Dedifferentiated amniotic fluid mesenchymal stem cell (primary cell): Measurements from ENCODE around the gene EFCAB8.

ENCODE experiments used
- DNase-seq: peaks from one replicate; pipeline ENCODE4 v3.0.0-alpha.2; 2016; ENCODE audit errors: extremely low spot score

The EFCAB8 gene

GRCh38 chr20:32986331-32986966 lies 127.7 kb downstream of the EFCAB8 start:
- no peak for DNase-seq

DNA sequence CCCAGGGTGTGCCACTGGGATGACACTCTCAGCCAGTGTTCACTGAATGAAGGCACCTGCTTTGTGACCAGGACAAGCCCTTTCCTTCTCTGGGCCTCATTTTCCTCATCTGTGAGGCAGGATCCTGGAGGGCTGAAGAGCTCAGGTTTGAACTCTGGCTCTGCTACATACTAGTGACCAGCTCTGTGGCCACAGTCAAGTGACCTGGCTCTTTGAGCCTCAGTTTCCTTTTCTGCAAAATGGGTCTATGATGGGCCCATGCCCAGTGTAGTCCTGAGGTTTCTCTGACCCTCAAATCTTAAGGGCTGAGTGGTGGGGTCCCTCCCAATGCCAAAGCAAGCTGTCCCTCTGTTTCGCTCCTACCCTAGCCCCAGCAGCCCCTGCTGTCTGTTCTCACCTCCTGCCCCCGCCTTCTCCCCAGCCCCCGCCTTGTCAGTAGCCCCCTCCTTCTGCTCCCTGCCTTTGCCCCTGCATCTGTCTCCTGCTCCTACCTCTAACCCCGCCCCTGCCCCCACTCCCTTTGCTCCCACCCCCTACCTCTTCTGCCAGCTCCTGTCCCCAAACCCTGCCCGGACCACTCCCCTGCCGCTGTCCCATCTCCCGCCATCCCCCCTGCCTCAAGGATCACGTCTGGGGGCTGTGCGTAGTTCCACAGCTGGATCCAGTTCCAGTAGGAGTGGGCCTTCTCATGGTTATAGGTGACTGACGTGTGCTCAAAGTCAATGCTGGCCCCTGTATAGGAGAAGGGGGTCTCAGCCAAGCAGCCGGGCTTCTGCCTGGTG lies 128.5 kb downstream of the EFCAB8 start:
- no peak for DNase-seq

- DNase-seq: no peak
Measured at GRCh38 chr20:32988008-32988407, 129.3 kb downstream of the EFCAB8 start.

DNA sequence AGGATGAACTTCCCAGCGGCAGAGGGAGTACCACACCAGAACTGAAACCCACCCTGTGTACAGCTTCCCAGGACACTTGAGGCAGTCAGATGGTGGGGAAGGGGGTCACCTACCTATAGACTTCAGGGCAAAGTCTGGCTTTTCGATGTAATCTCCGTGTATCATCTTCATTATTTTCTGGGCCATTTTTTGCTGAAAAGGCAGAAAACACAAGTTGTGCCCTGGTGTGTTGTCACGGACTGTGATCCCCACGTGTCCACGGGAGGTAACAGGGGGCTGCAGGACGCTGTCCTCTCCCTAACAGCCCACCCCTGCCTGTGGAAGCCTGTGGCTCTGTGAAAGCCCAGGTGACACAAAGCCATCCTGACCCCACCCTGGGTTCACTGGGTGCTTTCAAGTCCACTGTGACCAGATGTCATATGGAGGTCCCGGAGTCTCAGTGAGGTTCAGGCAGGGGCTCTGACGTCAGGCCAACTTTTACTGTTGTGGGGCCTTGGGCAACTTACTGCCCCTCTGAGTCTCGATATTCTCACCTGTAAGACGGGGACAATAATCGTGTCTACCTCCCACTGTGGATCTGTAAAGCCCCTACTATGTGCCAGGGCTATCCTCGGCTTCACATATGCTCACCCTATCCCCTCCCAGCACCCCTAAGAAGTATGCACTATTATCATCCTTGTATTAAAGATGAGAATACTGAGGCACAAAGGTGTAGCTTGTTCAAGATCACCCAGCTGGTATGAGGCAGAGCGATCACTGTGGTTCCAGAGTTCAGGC lies 131.0 kb downstream of the EFCAB8 start:
- DNase-seq: no peak

DNA sequence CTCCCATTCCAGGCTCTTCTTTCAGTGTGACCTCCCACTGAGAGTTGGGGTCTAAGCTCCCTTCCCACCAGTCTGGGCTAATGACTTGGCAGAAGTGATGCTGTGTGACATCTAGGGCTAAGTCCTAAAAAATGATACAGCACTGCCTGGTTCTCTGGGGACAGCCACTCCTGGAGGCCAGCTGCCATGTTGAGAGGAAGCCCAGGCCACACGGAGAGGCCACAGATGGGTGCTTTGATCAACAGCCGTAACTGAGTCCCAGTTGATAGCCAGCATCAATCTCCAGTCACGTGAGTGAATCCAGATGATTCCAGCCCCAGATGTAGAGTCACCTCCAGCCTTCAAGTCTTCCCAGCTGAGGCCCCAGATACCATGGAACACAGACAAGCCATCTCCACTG lies 131.7 kb downstream of the EFCAB8 start:
- no peak for DNase-seq

DNA sequence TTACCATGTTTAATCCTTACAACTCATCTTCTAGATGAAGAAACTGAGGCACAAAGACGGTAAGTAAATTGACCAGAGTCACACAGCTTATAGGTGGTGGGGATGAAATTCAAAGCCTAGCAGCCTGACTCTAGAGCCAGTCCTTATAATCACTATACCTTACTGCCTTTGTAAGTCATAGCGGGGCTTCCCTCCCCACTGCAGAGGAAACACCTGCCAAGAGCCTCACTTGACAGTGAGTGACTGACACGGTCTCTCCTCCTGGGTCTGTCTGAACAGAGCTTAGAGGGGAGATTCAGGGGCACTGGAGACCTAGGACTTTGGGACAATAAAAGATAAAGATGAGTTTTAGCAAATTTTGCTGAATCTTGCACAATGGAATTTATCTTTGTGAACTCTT lies 132.7 kb downstream of the EFCAB8 start:
- no peak for DNase-seq

DNA sequence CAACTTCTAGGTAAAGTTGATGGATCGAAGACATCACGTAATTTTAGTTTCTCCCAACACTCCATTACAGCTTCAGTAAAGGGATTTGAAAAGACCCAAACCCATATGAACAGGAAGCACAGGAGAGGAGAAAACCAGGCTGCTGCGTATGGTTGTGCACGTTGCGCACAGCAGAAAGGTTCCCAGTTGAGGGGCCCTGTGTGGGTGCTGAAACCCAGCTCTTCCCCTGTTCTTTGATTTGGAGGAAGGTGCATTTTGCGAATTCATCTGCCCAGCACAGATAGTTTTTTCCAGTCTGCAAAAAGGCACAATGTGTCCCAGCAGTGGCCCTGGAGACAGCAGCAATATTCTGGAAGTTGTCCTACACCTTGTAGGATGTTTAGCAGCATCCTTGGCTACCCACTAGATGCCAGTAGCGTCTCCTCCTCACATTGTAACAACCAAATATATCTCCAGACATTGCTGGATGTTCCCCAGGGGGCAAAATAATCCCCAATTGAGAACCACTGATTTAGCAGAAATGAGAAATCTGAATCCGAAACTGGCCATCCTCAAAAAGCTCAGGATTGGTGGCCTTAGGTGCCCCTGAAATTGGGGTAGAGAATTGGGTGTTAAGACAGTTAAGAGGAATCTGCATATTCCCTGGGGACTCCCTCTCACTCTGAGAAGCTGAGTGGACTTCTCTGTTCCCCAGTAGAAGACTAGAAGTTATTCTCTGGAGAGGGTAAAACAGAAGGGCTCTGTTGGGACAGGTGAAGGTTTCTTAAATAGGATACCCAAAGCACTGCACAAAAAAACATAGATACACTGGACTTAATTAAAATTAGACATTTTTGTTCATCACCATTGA lies 133.3 kb downstream of the EFCAB8 start:
- DNase-seq: no peak

DNA sequence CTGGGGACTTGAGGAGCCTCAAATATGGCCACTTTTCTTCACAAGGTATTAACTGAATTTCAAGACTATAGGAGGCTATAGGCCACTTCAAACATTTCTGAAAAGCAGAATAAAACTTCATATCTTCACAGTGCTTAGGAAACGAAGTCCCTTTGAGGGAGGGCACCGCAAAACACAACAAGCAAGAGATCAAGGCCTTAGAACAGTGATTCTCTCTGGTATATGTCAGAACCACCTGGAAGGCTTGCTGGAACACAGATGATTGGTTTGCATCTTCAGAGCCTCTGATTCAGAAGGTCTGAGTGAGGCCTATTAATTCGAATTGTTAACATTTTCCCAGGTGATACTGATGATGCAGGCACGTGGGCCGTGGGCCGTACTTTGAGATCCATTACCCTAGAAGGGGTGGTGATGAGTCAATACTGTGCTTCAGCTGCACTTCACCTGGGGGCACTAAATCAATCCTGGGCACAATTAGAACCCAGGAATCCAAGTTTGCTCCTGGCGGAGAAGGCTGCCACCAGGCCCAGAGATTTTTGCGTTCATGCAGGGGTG lies 134.8 kb downstream of the EFCAB8 start:
- DNase-seq: no peak

- DNase-seq: no peak
Measured at GRCh38 chr20:32995802-32996201, 137.1 kb downstream of the EFCAB8 start.

DNA sequence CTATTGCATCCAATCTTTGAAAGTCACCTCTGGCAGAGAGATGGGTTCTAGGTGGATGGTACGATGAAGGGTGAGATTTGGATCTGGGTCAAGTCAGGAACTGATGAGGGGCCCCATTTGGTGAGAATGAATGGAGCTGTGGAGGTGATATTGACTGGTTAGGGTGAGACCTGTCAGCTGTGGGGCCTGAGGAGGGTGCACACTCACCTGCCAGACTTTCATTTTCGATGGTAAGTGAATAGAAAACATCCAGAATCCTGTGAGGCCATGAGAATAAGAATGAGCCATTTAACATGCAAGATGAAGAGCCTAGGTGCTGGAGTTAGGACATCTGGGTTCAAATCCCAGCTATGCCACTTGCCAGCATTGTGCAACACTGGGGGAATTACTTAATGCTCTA lies 138.7 kb downstream of the EFCAB8 start:
- no peak for DNase-seq

GRCh38 chr20:32999603-33000250 lies 141.0 kb downstream of the EFCAB8 start:
- DNase-seq: no peak

DNA sequence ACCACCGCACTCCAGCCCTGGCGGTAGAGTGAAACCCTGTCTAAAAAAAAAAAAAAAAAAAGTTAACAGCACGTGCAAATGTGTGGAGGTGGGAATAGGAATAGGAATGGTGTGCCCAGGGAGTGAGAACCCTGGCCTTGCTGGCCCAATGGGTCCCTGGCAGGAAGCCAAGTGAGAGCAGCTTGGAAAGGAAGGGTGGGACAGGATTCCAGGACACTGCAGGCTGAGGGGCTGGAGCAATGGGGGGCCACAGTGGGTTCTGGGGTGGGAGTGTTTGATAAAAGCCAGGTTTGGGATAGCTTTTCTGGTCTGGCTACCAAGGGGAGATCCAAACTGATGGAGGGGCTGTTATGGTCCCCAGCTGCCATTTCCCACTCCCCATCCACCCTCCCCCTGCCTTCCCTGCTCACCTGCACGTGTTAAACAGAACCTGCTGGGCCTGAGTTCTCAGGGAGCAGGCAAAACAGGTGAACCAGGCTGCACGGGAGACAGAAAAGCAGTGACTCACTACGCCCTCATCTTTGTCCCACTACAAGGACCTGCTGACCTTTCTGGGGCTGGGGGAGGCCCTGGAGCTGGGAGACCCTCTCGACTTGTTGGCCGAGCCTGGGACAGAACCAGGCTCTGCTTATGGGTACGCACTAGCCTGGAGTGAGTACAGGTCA lies 142.2 kb downstream of the EFCAB8 start:
- no peak for DNase-seq

GRCh38 chr20:33002087-33002808 lies 143.5 kb downstream of the EFCAB8 start:
- no peak for DNase-seq

DNA sequence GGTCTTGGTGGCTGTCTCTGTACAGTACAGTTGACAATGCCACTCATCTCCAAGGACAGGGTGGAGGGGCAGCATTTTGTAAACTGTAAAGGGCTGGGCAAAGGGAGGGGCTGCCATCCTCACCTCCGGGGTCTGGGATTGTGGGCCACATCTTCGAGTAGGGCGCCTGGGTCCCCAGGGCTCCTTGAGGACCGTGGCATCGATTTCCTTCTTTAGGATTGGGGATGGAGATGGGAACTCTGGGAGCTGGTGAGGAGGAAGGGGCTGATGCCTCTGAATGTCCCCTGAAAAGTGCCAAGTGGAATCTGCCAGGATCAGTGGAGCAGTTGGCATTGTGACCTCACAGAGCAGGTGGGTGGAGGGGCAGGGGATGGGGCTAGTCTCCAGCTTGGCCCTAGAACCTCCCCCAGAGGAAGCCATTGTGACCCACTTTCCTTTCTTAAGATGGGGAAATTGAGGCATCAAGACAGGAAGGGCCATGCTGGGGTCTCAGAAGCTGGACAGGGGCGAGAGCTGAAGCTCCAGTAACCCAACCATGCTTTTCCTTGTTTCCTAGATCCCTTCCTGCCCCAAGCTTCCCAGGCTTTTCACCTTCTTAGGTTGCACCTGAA lies 145.5 kb downstream of the EFCAB8 start, which contains the start of gene SUN5:
SUN5 (minus strand) TSS at position 293 of the 611 bp plus-strand sequence; CDS start at position 200, 93 bp downstream.
- no peak for DNase-seq

DNA sequence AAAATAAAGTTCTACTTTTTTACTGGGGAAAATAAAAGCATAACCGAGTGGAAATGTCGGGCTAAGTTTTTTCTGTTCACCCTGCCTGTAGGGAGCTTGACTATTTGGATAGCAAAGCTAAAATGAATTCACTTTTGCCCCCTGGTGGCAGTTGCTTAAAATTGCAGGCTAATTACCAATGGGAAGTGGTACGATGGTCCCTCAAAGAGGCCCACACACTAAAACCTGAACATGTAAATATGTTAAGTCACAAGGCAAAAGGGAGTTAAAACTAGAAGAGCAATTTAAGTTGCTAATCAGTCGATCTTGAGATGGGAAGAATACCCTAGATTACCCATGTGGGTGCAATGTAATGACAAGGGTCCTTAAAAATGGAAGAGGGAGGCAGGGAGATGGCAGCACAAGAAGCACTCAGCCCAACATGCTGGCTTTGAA lies 146.4 kb downstream of the EFCAB8 start:
- DNase-seq: no peak

DNA sequence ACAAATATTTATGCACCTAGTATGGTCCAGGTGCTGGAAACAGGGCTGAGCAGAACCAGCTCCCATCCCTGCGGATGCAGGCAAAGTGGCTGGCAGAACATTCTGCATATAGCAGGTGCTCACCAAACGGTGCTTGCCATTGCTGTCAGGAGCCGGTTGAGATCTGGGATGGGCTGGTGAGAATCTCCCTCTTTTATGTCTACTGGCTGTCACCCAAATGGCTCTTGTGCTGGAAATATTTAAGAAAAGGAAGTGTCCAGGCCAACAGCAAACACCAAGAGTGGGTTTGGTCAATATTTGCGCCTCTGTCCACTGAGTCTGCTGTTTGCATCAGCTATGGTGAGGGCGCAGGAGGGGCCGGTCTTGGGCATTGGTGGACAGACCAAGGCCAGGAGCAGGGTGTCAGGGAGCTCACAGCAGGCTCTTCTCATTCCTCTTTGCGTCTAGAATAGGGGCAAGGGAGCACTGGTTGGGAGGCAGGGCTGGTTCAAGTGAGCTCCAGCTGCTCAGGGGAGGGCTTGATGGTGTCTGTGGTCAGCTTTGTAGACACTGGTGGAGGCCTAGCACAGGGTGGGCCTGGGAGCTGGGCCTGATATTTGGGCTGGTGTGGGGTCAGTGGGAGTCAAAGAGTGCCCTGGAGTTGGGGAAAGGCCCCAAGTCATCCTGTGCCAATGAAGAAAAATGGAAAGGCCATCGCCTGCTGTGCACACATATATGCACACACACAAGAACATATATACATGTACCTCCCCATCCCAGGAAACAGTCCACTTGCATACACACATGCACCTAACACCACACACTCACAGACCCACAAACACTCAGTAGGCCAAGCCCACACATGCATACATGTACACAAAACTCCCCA lies 147.4 kb downstream of the EFCAB8 start:
- DNase-seq: no peak

DNA sequence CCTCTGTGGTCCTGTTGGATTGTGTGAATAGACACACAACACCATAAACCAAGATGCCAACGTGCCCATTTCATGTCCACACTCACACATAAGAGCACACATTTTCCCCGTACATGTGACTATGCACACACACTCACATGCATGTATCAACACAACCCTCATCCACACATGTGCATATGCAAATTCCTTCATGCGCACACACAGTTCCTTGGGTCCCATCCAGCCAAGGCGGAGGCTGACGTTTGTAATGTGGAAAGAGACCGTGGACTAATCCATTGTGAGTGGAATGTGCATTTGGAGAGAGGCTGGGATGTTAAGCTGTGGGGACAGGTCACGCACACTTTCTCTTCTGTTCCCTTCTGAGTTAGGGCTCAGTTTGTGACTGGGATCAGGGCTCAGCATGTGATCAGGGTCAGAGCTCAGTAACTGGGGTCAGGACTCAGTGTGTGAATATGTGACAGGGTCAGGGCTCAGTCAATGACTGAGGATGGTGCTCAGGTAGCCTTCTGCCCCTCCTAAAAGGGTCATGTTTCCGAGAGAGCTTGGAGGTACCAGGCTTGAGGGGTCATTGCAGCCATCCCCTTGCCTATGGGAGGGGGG lies 148.2 kb downstream of the EFCAB8 start:
- DNase-seq: no peak
